ENCODE measurements around the gene ITPRIP.

DNA sequence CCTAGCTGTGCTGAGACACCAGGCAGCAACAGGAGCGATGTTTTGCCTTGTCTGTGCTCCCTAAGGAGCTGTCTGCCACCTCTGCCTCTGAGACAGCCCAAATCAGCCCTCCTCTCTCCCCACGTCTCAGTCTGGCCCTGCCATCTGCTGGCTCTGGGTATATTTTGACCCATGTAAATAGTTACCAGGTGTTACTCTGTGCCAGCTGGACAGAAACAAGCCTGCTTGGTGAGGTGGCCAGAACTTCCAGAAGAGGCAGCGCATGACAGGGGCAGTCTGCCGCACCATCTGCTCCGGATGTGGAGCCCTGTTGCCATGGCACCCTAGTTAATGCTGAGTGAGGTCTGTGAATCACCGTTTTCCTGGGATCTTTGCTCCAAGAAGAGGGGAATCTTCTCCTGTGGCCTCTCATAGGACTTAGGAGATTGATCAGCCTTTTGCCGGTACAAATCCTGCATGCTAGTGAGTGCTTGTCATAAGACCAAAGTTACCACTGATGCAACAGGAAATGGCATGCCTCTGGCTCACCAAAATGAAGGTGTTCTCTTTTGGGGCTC is 37.5 kb downstream of the ITPRIP start:
- TF ChIP-seq, protein P1, sequence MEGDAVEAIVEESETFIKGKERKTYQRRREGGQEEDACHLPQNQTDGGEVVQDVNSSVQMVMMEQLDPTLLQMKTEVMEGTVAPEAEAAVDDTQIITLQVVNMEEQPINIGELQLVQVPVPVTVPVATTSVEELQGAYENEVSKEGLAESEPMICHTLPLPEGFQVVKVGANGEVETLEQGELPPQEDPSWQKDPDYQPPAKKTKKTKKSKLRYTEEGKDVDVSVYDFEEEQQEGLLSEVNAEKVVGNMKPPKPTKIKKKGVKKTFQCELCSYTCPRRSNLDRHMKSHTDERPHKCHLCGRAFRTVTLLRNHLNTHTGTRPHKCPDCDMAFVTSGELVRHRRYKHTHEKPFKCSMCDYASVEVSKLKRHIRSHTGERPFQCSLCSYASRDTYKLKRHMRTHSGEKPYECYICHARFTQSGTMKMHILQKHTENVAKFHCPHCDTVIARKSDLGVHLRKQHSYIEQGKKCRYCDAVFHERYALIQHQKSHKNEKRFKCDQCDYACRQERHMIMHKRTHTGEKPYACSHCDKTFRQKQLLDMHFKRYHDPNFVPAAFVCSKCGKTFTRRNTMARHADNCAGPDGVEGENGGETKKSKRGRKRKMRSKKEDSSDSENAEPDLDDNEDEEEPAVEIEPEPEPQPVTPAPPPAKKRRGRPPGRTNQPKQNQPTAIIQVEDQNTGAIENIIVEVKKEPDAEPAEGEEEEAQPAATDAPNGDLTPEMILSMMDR (IDR thresholded peaks at IDR 0.05; ENCODE audit: borderline replicate concordance, extremely low read depth, low read length, poor library complexity, severe bottlenecking): no peak
- TF ChIP-seq EZH2 (IDR thresholded peaks at IDR 0.05; ENCODE audit: borderline replicate concordance, low read depth, low read length, severe bottlenecking): no peak

All from DND-41 (cell line).